HepG2 (cell line): ENCODE data around the gene ACAN. TPM values are rescaled to one million over a fixed set of nuclear protein-coding genes. Genes with fewer than 3 reads are reported as not detected.

ENCODE experiments used
- AKNA ChIP-seq: sonication (generic); formaldehyde crosslinking; IDR thresholded peaks from 2 replicates; pipeline ENCODE4 v1.4.0; 2020; ENCODE audit warnings: missing genetic modification reagents, borderline replicate concordance
- FOXA1 ChIP-seq, 2 experiments: fragments of 450-650 bp in 1 of 2; sonication (generic) in 1 of 2; formaldehyde crosslinking in 1 of 2; IDR thresholded peaks; 2 replicates each; pipeline versions ENCODE4 v1.4.0 to v1.6.1; 2016 to 2020; ENCODE audit warnings: missing genetic modification reagents in 1 of 2
- HHEX ChIP-seq: IDR thresholded peaks from 2 replicates; pipeline ENCODE4 v1.6.1; 2016; ENCODE audit warnings: control low read depth
- HNRNPUL1 ChIP-seq: fragments of 200-400 bp; formaldehyde crosslinking; IDR thresholded peaks from 2 replicates; pipeline ENCODE4 v1.6.1; 2017; ENCODE audit warnings: low read depth, mild to moderate bottlenecking, low read length, moderate library complexity
- HOXA3 ChIP-seq: sonication (generic); formaldehyde crosslinking; IDR thresholded peaks from 2 replicates; pipeline ENCODE4 v1.5.0; 2020; ENCODE audit warnings: missing genetic modification reagents
- POLR2G ChIP-seq: fragments of 200-400 bp; formaldehyde crosslinking; IDR thresholded peaks from 2 replicates; pipeline ENCODE4 v1.6.1; 2018; ENCODE audit warnings: mild to moderate bottlenecking, low read depth, low read length, moderate library complexity
- SMARCC2 ChIP-seq: fragments of 450-650 bp; IDR thresholded peaks from 2 replicates; pipeline ENCODE4 v1.6.1; 2017; ENCODE audit warnings: antibody characterized with exemption, mild to moderate bottlenecking
- SYNCRIP ChIP-seq: fragments of 200-400 bp; formaldehyde crosslinking; IDR thresholded peaks from 2 replicates; pipeline ENCODE4 v1.6.1; 2018; ENCODE audit warnings: mild to moderate bottlenecking, low read depth, low read length; ENCODE audit not compliant: insufficient read depth
- TMF1 ChIP-seq: sonication (generic); formaldehyde crosslinking; IDR thresholded peaks from 2 replicates; pipeline ENCODE4 v1.8.1; 2022; ENCODE audit warnings: low read depth, missing genetic modification reagents
- ZNF180 ChIP-seq: sonication (generic); formaldehyde crosslinking; IDR thresholded peaks from 2 replicates; pipeline ENCODE4 v1.4.0; 2020; ENCODE audit warnings: low read depth, missing genetic modification reagents, borderline replicate concordance
- ZNF546 ChIP-seq: sonication (generic); formaldehyde crosslinking; conservative IDR thresholded peaks from 2 replicates; pipeline ENCODE4 v1.8.1; 2023; ENCODE audit warnings: mild to moderate bottlenecking, missing genetic modification reagents
- ZNF563 ChIP-seq: sonication (generic); formaldehyde crosslinking; IDR thresholded peaks from 2 replicates; pipeline ENCODE4 v1.8.0; 2022; ENCODE audit warnings: mild to moderate bottlenecking, moderate library complexity, missing genetic modification reagents
- ZNF781 ChIP-seq: sonication (generic); formaldehyde crosslinking; IDR thresholded peaks from 2 replicates; pipeline ENCODE4 v1.5.1; 2020; ENCODE audit warnings: borderline replicate concordance, mild to moderate bottlenecking, missing genetic modification reagents; ENCODE audit errors: not compliant biosample characterization
- ZNF816 ChIP-seq: sonication (generic); formaldehyde crosslinking; IDR thresholded peaks from 2 replicates; pipeline ENCODE4 v1.8.0; 2022; ENCODE audit warnings: missing genetic modification reagents, mild to moderate bottlenecking, borderline replicate concordance
- ZSCAN30 ChIP-seq: sonication (generic); formaldehyde crosslinking; IDR thresholded peaks from 2 replicates; pipeline ENCODE4 v1.5.0; 2020; ENCODE audit warnings: mild to moderate bottlenecking, missing genetic modification reagents
- polyA plus RNA-seq, 8 experiments: library from polyadenylated mRNA; depleted of rRNA in 3 of 8; stranded (reverse) in 7 of 8; unstranded in 1 of 8; fragments of >200 nt; fragmentation: Illumina TruSeq in 4 of 8; extraction: Trizol in 4 of 8; gene quantifications; 2 replicates each; pipeline versions ENCODE4 v1.2.1 to v1.2.3, GENCODE V29; 2011 to 2016; ENCODE audit warnings: low read depth in 4 of 8, missing spikeins in 1 of 8, mixed read lengths in 1 of 8; ENCODE audit not compliant: insufficient read depth in 1 of 8
- total RNA-seq, 5 experiments: library from RNA; depleted of rRNA; stranded (reverse); fragments of >200 nt; fragmentation: Illumina TruSeq; extraction: Trizol; gene quantifications; 2 replicates each; pipeline ENCODE4 v1.2.3, GENCODE V29; 2016; ENCODE audit warnings: low read depth in 1 of 5
- TF ChIP-seq, protein P1 (sequence below): sonication (generic); formaldehyde crosslinking; IDR thresholded peaks from 2 replicates; pipeline ENCODE4 v1.4.0; 2020; ENCODE audit warnings: missing genetic modification reagents
- TF ChIP-seq, protein P2 (sequence below): sonication (generic); formaldehyde crosslinking; IDR thresholded peaks from 2 replicates; pipeline ENCODE4 v1.8.0; 2022; ENCODE audit warnings: mild to moderate bottlenecking, missing genetic modification reagents, moderate library complexity
- TF ChIP-seq, protein P3 (sequence below), 2 experiments: sonication (generic) in 1 of 2; formaldehyde crosslinking in 1 of 2; IDR thresholded peaks; 2 replicates each; pipeline versions ENCODE4 v1.4.0 to v1.6.1; 2018 to 2020; ENCODE audit warnings: missing genetic modification reagents in 2 of 2, borderline replicate concordance in 1 of 2, low read depth in 1 of 2, mild to moderate bottlenecking in 1 of 2, missing biosample characterization in 1 of 2

ACAN gene
- total and polyA plus RNA-seq, 2 of the 13 experiments (the other 11 are each of a cell fraction or from before 2014, with no cell fraction given) = not detected

- no peak for TF ChIP-seq ZNF781
- TF ChIP-seq FOXA1 (IDR thresholded peaks at IDR 0.05) = no peak
- peak; percentile 54 for TF ChIP-seq FOXA1 (CRISPR knock-in tag; IDR thresholded peaks at IDR 0.05)
- TF ChIP-seq ZNF546 (CRISPR knock-in tag) = no peak
- TF ChIP-seq, protein P1, sequence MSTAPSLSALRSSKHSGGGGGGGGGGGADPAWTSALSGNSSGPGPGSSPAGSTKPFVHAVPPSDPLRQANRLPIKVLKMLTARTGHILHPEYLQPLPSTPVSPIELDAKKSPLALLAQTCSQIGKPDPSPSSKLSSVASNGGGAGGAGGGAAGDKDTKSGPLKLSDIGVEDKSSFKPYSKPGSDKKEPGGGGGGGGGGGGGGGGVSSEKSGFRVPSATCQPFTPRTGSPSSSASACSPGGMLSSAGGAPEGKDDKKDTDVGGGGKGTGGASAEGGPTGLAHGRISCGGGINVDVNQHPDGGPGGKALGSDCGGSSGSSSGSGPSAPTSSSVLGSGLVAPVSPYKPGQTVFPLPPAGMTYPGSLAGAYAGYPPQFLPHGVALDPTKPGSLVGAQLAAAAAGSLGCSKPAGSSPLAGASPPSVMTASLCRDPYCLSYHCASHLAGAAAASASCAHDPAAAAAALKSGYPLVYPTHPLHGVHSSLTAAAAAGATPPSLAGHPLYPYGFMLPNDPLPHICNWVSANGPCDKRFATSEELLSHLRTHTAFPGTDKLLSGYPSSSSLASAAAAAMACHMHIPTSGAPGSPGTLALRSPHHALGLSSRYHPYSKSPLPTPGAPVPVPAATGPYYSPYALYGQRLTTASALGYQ (CRISPR knock-in tag) = no peak
- TF ChIP-seq, protein P2, sequence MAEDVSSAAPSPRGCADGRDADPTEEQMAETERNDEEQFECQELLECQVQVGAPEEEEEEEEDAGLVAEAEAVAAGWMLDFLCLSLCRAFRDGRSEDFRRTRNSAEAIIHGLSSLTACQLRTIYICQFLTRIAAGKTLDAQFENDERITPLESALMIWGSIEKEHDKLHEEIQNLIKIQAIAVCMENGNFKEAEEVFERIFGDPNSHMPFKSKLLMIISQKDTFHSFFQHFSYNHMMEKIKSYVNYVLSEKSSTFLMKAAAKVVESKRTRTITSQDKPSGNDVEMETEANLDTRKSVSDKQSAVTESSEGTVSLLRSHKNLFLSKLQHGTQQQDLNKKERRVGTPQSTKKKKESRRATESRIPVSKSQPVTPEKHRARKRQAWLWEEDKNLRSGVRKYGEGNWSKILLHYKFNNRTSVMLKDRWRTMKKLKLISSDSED (CRISPR knock-in tag) = no peak
- no peak for TF ChIP-seq ZNF180 (CRISPR knock-in tag)
- TF ChIP-seq ZSCAN30 = no peak
- no peak for TF ChIP-seq TMF1
- TF ChIP-seq ZNF816 = no peak
- no peak for TF ChIP-seq POLR2G
- no peak for TF ChIP-seq HOXA3 (CRISPR knock-in tag)
- TF ChIP-seq AKNA = no peak
- no peak for TF ChIP-seq SMARCC2
- TF ChIP-seq, protein P3, sequence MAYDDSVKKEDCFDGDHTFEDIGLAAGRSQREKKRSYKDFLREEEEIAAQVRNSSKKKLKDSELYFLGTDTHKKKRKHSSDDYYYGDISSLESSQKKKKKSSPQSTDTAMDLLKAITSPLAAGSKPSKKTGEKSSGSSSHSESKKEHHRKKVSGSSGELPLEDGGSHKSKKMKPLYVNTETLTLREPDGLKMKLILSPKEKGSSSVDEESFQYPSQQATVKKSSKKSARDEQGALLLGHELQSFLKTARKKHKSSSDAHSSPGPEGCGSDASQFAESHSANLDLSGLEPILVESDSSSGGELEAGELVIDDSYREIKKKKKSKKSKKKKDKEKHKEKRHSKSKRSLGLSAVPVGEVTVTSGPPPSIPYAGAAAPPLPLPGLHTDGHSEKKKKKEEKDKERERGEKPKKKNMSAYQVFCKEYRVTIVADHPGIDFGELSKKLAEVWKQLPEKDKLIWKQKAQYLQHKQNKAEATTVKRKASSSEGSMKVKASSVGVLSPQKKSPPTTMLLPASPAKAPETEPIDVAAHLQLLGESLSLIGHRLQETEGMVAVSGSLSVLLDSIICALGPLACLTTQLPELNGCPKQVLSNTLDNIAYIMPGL (CRISPR knock-in tag; IDR thresholded peaks at IDR 0.05; ENCODE audit: borderline replicate concordance in 1 of 2, low read depth in 1 of 2) = peak in 1 of 2 experiments; percentile 57; a peak in 1 of 4 replicates
- 0 out of 2 replicates have a peak, but pooled peaks have one; percentile 27 for TF ChIP-seq ZNF563 (CRISPR knock-in tag)
- TF ChIP-seq HHEX (CRISPR knock-in tag) = no peak
- no peak for TF ChIP-seq SYNCRIP
- no peak for TF ChIP-seq HNRNPUL1
Observed at GRCh38 chr15:88894348-88894818, 91.1 kb downstream of the ACAN start (continued).
